ENCODE measurements around the gene SLC34A2. TPM values are rescaled to one million over a fixed set of nuclear protein-coding genes. Genes with fewer than 3 reads are reported as not detected.

The SLC34A2 gene
- total RNA-seq, 1 experiment from 2014 or later = not detected

- Histone ChIP-seq H3K27me3 (ENCODE audit: insufficient read depth, low read depth) (no peaks in the 10 kb centered on the region), H2AFZ (no peak overlapping the region), H4K20me1 (ENCODE audit: insufficient read depth) (no peaks in the 10 kb centered on the region), H3K9me3 (ENCODE audit: insufficient read depth, low read depth) (no peaks in the 10 kb centered on the region), H3K4me2 (no peak overlapping the region), H3K79me2 (ENCODE audit: low read depth) (no peaks in the 10 kb centered on the region), H3F3A (ENCODE audit: insufficient read depth, low read depth) (no peaks in the 10 kb centered on the region), H3K9me2 (ENCODE audit: insufficient read depth) (no peaks in the 10 kb centered on the region), H3K36me3 (ENCODE audit: low read depth) (no peaks in the 10 kb centered on the region), H3K4me3 (no peak overlapping the region), H3K27ac (no peak overlapping the region), H3K4me1 (replicated peaks; ENCODE audit: insufficient read depth) (no peaks in the 10 kb centered on the region)
- intact Hi-C loops (cut with micrococcal nuclease; ENCODE audit: unreplicated experiment) = no loop called here
- no peak for DNase-seq
- ChIA-PET CTCF (interaction anchor here (0.6 kb wide), 1 partner anchor 52 kb away, joined by 3 read pairs; no protein-coding TSS in a partner anchor), POLR2A (ENCODE audit: unreplicated experiment) (no interaction called here)
- no peak for TF ChIP-seq CTCF (conservative IDR thresholded peaks at IDR 0.05)
- TF ChIP-seq EZH2 (IDR thresholded peaks at IDR 0.05; ENCODE audit: low read depth) = no peak
- no TSS peak for BruUV-seq (replicated peaks)
Observed at GRCh38 chr4:25700661-25701060, 45.0 kb downstream of the SLC34A2 start.

GRCh38 chr4:25702848-25703247 is 47.2 kb downstream of the SLC34A2 start:
- no TSS peak for BruUV-seq (replicated peaks)
- Histone ChIP-seq H3K9me2 (ENCODE audit: insufficient read depth) (no peaks in the 10 kb centered on the region), H3K27me3 (ENCODE audit: insufficient read depth, low read depth) (no peaks in the 10 kb centered on the region), H3K36me3 (ENCODE audit: low read depth) (no peaks in the 10 kb centered on the region), H2AFZ (no peak overlapping the region), H3K4me3 (no peak overlapping the region), H3K79me2 (ENCODE audit: low read depth) (no peaks in the 10 kb centered on the region), H4K20me1 (ENCODE audit: insufficient read depth) (no peaks in the 10 kb centered on the region), H3K9me3 (ENCODE audit: insufficient read depth, low read depth) (no peaks in the 10 kb centered on the region), H3K4me2 (no peak overlapping the region), H3K27ac (no peak overlapping the region), H3K4me1 (replicated peaks; ENCODE audit: insufficient read depth) (no peaks in the 10 kb centered on the region), H3F3A (ENCODE audit: insufficient read depth, low read depth) (no peaks in the 10 kb centered on the region)
- no peak for DNase-seq
- intact Hi-C loops (cut with micrococcal nuclease; ENCODE audit: unreplicated experiment) = no loop called here
- ChIA-PET POLR2A (ENCODE audit: unreplicated experiment) (no interaction called here), CTCF (no interaction called here)
- no peak for TF ChIP-seq CTCF (conservative IDR thresholded peaks at IDR 0.05)
- TF ChIP-seq EZH2 (IDR thresholded peaks at IDR 0.05; ENCODE audit: low read depth) = no peak

GRCh38 chr4:25703731-25704388 is 48.2 kb downstream of the SLC34A2 start:
- ChIA-PET CTCF (no interaction called here), POLR2A (ENCODE audit: unreplicated experiment) (no interaction called here)
- no peak overlapping the region for H3K4me2 ChIP-seq
- H3K27me3 ChIP-seq (ENCODE audit: insufficient read depth, low read depth) = no peaks in the 10 kb centered on the region
- no peaks in the 10 kb centered on the region for H3K4me1 ChIP-seq (replicated peaks; ENCODE audit: insufficient read depth)
- no TSS peak for BruUV-seq (replicated peaks)
- H3K4me3 ChIP-seq = no peak overlapping the region
- H2AFZ ChIP-seq = no peak overlapping the region
- no peak overlapping the region for H3K27ac ChIP-seq
- H3K9me2 ChIP-seq (ENCODE audit: insufficient read depth) = no peaks in the 10 kb centered on the region
- H3K9me3 ChIP-seq (ENCODE audit: insufficient read depth, low read depth) = no peaks in the 10 kb centered on the region
- no peaks in the 10 kb centered on the region for H3F3A ChIP-seq (ENCODE audit: insufficient read depth, low read depth)
- intact Hi-C loops (cut with micrococcal nuclease; ENCODE audit: unreplicated experiment) = no loop called here
- H3K79me2 ChIP-seq (ENCODE audit: low read depth) = no peaks in the 10 kb centered on the region
- no peaks in the 10 kb centered on the region for H4K20me1 ChIP-seq (ENCODE audit: insufficient read depth)
- DNase-seq = no peak
- TF ChIP-seq CTCF (conservative IDR thresholded peaks at IDR 0.05) (no peak), EZH2 (IDR thresholded peaks at IDR 0.05; ENCODE audit: low read depth) (no peak)
- H3K36me3 ChIP-seq (ENCODE audit: low read depth) = no peaks in the 10 kb centered on the region
